NT2/D1 (cell line): ENCODE measurements around the gene FKBP11.

Experiments
- DNase-seq: peaks from one replicate; pipeline ENCODE4 v3.0.0-alpha.2; 2011; ENCODE audit warnings: low read depth, low spot score
- H3K27me3 ChIP-seq: 2 replicates; pipeline ENCODE4 v1.6.0; 2011; ENCODE audit warnings: mild to moderate bottlenecking; ENCODE audit not compliant: insufficient read length, insufficient read depth
- H3K36me3 ChIP-seq: 2 replicates; pipeline ENCODE4 v1.6.1; 2011; ENCODE audit warnings: mild to moderate bottlenecking, low read length, mixed read lengths; ENCODE audit not compliant: insufficient read depth, insufficient read length
- H3K4me1 ChIP-seq: 2 replicates; pipeline ENCODE4 v1.5.1; 2011; ENCODE audit not compliant: insufficient read depth, insufficient read length
- H3K4me3 ChIP-seq: 2 replicates; pipeline ENCODE4 v1.5.1; 2011; ENCODE audit warnings: low read depth; ENCODE audit not compliant: insufficient read length
- H3K9ac ChIP-seq: 2 replicates; pipeline ENCODE4 v1.6.0; 2011; ENCODE audit warnings: low read depth; ENCODE audit not compliant: insufficient read length
- H3K9me3 ChIP-seq: 2 replicates; pipeline ENCODE4 v1.5.1; 2011; ENCODE audit warnings: mild to moderate bottlenecking, low read length; ENCODE audit not compliant: insufficient read depth
- SUZ12 ChIP-seq: IDR thresholded peaks from 2 replicates; pipeline ENCODE4 v1.6.1; 2011; ENCODE audit not compliant: insufficient read length, insufficient read depth; ENCODE audit errors: extremely low read depth
- YY1 ChIP-seq: IDR thresholded peaks from 2 replicates; pipeline ENCODE4 v1.6.1; 2011; ENCODE audit not compliant: insufficient read length, insufficient read depth
- ZNF274 ChIP-seq: IDR thresholded peaks from 2 replicates; pipeline ENCODE4 v1.6.1; 2011; ENCODE audit warnings: mild to moderate bottlenecking, low read depth, low read length

FKBP11 gene

DNA sequence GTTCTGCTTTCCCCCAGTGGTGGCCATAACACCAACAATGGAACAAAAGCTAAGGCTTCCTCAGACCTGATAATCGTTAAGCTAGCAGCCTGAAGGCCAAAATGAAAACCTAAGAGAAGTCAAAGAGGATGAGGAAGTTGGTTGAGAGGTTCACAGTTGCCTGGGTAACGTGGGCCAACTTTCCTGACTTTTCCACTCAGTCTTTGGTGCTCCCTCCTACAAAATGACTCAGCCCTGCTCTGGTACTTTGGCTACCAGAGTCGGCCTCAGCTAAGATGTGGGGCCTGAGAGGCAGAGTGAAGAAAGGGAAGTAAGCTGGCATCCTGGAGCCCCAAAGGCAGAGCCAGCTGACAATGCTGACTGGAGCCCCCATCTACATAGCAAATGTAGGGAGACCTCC, 14.9 kb upstream of the FKBP11 start:
- H3K36me3 ChIP-seq: peaks cover 91% of the 10 kb centered on the region
- DNase-seq: no peak

DNA sequence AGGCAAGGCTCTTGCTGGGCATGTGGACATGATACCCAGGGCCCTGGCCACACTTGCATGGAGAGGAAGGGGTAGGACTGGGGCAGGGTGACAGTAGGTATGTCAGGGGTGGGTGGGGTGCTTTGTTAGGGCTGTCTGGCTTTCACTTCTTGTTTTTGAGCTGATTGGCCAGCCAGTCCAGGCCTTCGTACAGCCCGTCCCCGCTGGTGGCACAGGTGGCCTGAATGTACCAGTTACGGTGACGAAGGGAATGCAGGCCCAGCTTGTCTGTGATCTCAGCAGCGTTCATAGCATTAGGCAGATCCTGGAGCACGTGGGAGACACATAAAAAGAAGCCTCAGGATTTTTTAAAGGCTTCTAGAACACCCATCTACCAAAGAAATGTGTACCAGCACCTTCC, 13.5 kb upstream of the FKBP11 start:
- Histone ChIP-seq H3K36me3 (peaks cover 95% of the 10 kb centered on the region), H3K9me3 (no peaks in the 10 kb centered on the region), H3K9ac (no peak overlapping the region), H3K4me1 (peaks cover 2% of the 10 kb centered on the region), H3K27me3 (no peaks in the 10 kb centered on the region), H3K4me3 (no peak overlapping the region)
- DNase-seq: no peak
- no peak for TF ChIP-seq YY1

More for the DNA sequence above, 14.9 kb upstream of the FKBP11 start:
- Histone ChIP-seq H3K9me3 (no peaks in the 10 kb centered on the region), H3K27me3 (no peaks in the 10 kb centered on the region), H3K4me1 (peaks cover 2% of the 10 kb centered on the region), H3K4me3 (no peak overlapping the region), H3K9ac (no peak overlapping the region)
- TF ChIP-seq YY1 (no peak), ZNF274 (no peak)

DNA sequence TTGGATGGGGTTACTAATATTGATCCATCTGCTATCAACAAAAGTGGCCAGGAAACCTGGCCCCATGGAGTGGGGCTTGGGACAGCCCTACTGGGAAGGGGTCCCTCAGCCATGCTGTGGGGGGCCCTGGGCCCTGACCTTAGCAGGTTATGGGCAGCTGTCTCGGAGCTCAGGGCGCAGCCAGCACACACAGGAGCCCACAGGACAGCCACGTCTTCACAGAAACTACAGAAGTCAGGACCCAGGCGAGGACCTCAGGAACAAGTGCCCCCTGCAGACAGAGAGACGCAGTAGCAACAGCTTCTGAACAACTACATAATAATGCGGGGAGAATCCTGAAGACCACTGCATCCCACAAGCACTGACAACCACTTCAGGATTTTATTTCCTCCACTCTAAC, 11.9 kb upstream of the FKBP11 start:
- no peak for DNase-seq
- Histone ChIP-seq H3K27me3 (no peaks in the 10 kb centered on the region), H3K36me3 (peaks cover 96% of the 10 kb centered on the region), H3K4me3 (no peak overlapping the region), H3K4me1 (peaks cover 2% of the 10 kb centered on the region), H3K9me3 (no peaks in the 10 kb centered on the region), H3K9ac (no peak overlapping the region)
- TF ChIP-seq SUZ12 (no peak), YY1 (no peak), ZNF274 (no peak)

DNA sequence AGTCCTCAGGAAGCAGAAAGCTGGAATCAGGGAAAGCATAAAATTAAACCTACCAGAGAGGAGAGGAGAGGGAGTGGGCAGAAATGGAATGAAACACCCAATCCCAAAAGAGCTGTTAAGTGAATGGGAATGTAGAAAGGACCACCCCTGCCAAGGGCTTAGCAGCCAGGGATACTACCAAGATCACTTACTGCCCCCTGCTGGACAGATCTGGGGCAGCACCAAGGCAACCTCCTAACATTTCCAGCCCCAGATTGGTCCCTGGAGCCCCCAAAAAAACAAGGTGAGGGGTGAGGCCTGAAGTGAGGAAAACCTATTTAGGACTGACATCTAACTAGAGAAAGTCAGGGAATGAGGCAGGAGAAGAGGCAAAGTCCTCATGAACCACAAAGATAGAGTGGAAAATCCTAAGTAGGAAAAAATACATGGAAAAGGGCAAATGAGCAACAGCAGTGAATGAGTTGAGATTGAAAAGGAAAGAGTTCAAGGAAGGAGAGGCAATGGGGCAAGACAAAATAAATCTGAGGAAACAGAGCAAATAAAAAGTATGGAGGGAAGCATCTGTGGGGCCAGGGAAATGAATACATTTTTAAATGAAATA, 11.2 kb upstream of the FKBP11 start:
- no peak overlapping the region for H3K9ac ChIP-seq
- DNase-seq: peak; percentile 66
- TF ChIP-seq SUZ12: no peak
- no peak for TF ChIP-seq ZNF274
- no peak for TF ChIP-seq YY1
- peaks cover 94% of the 10 kb centered on the region for H3K36me3 ChIP-seq
- no peaks in the 10 kb centered on the region for H3K27me3 ChIP-seq
- H3K4me1 ChIP-seq: peaks cover 2% of the 10 kb centered on the region
- H3K4me3 ChIP-seq: no peak overlapping the region
- H3K9me3 ChIP-seq: no peaks in the 10 kb centered on the region

DNA sequence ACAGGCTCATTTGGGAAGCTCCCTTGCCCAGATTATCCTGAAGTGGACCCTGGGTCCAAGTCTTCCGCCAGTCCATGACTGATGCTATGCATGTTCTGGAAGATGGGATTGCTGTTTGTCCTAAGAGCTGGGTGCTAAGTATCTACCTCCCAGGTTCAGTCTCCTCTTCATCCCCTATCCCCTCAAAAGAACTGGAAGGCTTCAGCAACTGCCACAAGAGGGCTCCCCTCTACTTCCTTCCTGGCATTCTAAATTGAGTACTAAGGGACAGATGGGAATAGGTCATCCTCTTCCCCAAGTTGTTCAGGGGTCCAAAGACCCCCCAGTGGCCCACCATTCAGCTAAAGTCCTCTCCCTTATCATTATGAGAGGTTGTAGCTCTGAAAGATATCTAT, 9.0 kb upstream of the FKBP11 start:
- Histone ChIP-seq H3K4me1 (peaks cover 2% of the 10 kb centered on the region), H3K9ac (no peak overlapping the region), H3K9me3 (no peaks in the 10 kb centered on the region), H3K4me3 (no peak overlapping the region), H3K27me3 (no peaks in the 10 kb centered on the region), H3K36me3 (peaks cover 92% of the 10 kb centered on the region)
- no peak for DNase-seq
- no peak for TF ChIP-seq YY1
- TF ChIP-seq SUZ12: no peak
- TF ChIP-seq ZNF274: no peak

DNA sequence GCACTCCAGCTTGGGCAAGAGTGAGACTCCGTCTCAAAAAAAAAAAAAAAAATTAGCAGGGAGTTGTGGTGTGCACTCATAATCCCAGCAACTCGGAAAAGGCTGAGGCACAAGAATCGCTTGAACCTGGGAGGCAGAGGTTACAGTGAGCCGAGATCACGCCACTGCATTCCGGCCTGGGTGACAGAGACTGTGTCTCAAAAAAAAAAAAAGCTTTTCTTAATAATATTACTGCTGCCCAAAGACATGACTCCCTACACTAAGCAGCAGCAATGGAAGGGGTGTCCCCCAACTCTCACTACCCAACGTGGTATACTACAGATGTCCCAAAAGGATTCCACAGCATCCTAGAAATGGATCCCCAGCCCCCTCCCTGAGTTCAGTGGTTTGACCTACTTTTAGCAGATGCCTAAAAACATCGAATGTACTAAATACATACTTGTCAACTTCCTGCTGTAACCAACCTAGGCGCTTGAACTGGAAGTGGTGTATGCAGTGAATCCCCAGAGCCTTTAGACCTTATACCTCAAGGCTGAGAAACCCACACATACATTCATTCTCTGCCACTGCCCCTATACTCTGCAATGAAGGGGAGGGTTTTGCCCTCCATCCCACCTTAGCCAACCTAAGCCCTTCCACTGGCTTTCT, 8.5 kb upstream of the FKBP11 start:
- TF ChIP-seq SUZ12 (no peak), YY1 (no peak), ZNF274 (no peak)
- DNase-seq: no peak
- no peaks in the 10 kb centered on the region for H3K9me3 ChIP-seq
- no peak overlapping the region for H3K4me3 ChIP-seq
- H3K9ac ChIP-seq: no peak overlapping the region
- H3K27me3 ChIP-seq: no peaks in the 10 kb centered on the region
- H3K36me3 ChIP-seq: peaks cover 91% of the 10 kb centered on the region
- H3K4me1 ChIP-seq: peaks cover 2% of the 10 kb centered on the region

DNA sequence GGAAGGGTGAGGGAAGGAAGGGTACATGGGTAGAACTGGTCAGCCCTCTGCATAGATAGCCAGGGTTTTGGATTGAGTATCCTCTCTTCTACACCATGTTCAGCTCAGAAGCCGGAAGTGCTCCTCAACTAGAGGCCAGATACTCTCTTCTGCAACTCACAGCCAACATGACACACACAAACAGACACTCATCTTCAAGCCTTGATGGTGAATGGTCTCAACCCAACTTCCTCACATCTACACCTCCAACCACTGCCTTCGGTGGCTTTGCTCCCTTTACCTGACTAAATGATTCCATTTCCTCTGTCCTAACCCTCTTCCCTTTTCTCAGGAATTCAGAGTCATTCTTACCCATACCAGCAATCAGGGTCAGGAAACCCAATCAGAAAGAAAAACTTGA, 7.6 kb upstream of the FKBP11 start:
- Histone ChIP-seq H3K4me1 (peaks cover 2% of the 10 kb centered on the region), H3K36me3 (peaks cover 88% of the 10 kb centered on the region), H3K9ac (no peak overlapping the region), H3K27me3 (no peaks in the 10 kb centered on the region), H3K4me3 (no peak overlapping the region), H3K9me3 (no peaks in the 10 kb centered on the region)
- TF ChIP-seq ZNF274 (no peak), YY1 (no peak)
- DNase-seq: no peak

DNA sequence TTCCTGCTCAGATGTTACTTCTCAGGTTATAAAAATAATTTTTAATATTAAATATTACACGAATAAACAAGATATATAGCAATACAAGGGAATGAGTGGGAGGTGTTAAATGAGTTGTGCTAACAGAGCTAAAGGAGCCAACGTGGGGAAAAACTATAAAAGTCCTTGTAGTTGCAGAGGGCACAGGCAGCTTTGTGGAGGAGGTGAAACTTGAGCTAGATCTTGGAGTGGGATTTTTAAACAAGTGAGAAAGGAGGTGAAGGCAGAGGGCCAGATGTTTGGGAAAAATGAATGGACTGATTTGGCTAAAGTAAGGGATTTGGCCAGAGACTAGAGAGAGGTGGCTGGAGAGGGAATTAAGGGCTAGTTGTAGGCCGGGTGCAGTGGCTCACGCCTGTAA, 5.2 kb upstream of the FKBP11 start:
- DNase-seq: no peak
- Histone ChIP-seq H3K4me1 (no peaks in the 10 kb centered on the region), H3K9me3 (no peaks in the 10 kb centered on the region), H3K27me3 (no peaks in the 10 kb centered on the region), H3K4me3 (no peak overlapping the region), H3K9ac (no peak overlapping the region), H3K36me3 (peaks cover 83% of the 10 kb centered on the region)
- TF ChIP-seq ZNF274 (no peak), SUZ12 (no peak), YY1 (no peak)
